Measurements from ENCODE around the gene ADARB2.

DNA sequence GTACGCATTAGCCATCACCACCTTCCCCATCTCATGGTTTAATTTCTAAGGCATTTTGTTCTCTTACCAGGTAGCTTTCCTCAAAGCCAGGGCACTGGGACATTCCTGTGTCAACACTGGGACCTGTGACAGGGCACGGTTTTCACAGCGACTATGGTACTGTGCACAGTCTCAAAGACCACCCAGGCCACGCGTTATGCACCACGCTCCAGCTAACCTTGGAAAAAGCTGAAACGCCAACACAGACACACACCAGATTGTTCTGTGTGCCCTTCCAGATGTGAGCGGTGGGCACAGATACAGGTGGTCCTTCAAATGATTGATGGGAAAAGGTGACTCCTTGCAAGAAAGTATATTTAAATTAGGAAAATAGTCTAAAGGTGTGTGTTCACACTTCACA, 343.8 kb downstream of the ADARB2 start:
- TF ChIP-seq, protein P1, sequence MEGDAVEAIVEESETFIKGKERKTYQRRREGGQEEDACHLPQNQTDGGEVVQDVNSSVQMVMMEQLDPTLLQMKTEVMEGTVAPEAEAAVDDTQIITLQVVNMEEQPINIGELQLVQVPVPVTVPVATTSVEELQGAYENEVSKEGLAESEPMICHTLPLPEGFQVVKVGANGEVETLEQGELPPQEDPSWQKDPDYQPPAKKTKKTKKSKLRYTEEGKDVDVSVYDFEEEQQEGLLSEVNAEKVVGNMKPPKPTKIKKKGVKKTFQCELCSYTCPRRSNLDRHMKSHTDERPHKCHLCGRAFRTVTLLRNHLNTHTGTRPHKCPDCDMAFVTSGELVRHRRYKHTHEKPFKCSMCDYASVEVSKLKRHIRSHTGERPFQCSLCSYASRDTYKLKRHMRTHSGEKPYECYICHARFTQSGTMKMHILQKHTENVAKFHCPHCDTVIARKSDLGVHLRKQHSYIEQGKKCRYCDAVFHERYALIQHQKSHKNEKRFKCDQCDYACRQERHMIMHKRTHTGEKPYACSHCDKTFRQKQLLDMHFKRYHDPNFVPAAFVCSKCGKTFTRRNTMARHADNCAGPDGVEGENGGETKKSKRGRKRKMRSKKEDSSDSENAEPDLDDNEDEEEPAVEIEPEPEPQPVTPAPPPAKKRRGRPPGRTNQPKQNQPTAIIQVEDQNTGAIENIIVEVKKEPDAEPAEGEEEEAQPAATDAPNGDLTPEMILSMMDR (IDR thresholded peaks at IDR 0.05), result no peak
- no peak for TF ChIP-seq POLR2A (IDR thresholded peaks at IDR 0.05)
